A673 (cell line): ENCODE data around the gene ABHD17A. TPM values are rescaled to one million over a fixed set of nuclear protein-coding genes. Genes with fewer than 3 reads are reported as not detected.

Source experiments
- BruUV-seq: library from RNA; stranded (reverse); fragments of 400-500 nt; replicated peaks from 2 replicates; lab custom pipeline; 2021; lab: Mats Ljungman, UMichigan
- CTCF ChIA-PET: fragments of 300-600 bp; sonication (Branson Sonifier 250); formaldehyde crosslinking; loops from one replicate; lab custom pipeline; 2022; ENCODE audit warnings: antibody characterized with exemption; lab: Charles Lee
- POLR2A ChIA-PET: fragments of 300-600 bp; sonication (Branson Sonifier 250); formaldehyde crosslinking; loops from one replicate; lab custom pipeline; 2022; ENCODE audit warnings: antibody characterized with exemption; ENCODE audit not compliant: low non-redundant PET; lab: Charles Lee
- DNase-seq: peaks from one replicate; pipeline ENCODE4 v3.0.0-alpha.2; 2015; ENCODE audit warnings: low spot score
- H3K27ac ChIP-seq: fragments of 200-600 bp; sonication (generic); 2 replicates; pipeline ENCODE4 v1.5.1; 2016; ENCODE audit warnings: mixed run types, low read depth, mild to moderate bottlenecking, mixed read lengths, antibody characterized with exemption, low read length; ENCODE audit not compliant: poor library complexity, severe bottlenecking
- H3K27me3 ChIP-seq: fragments of 200-600 bp; sonication (generic); replicated peaks from 2 replicates; pipeline ENCODE4 v1.6.1; 2017; ENCODE audit warnings: mixed run types, low read depth, mild to moderate bottlenecking, mixed read lengths, antibody characterized with exemption, low read length; ENCODE audit not compliant: insufficient read depth, poor library complexity
- H3K36me3 ChIP-seq: fragments of 200-600 bp; sonication (generic); 2 replicates; pipeline ENCODE4 v1.6.1; 2016; ENCODE audit warnings: mixed run types, mild to moderate bottlenecking, mixed read lengths, antibody characterized with exemption, low read length; ENCODE audit not compliant: insufficient read depth, poor library complexity, severe bottlenecking
- H3K4me1 ChIP-seq: fragments of 200-600 bp; sonication (generic); 2 replicates; pipeline ENCODE4 v1.6.1; 2017; ENCODE audit warnings: mixed run types, mild to moderate bottlenecking, mixed read lengths, antibody characterized with exemption, low read length; ENCODE audit not compliant: insufficient read depth, poor library complexity, severe bottlenecking
- H3K4me3 ChIP-seq: fragments of 200-600 bp; sonication (generic); 2 replicates; pipeline ENCODE4 v1.5.1; 2016; ENCODE audit warnings: low read depth, mixed run types, mild to moderate bottlenecking, mixed read lengths, low read length; ENCODE audit not compliant: poor library complexity, severe bottlenecking
- H3K9me3 ChIP-seq: fragments of 200-600 bp; sonication (generic); 2 replicates; pipeline ENCODE4 v1.6.1; 2016; ENCODE audit warnings: mixed run types, low read depth, mild to moderate bottlenecking, mixed read lengths, antibody characterized with exemption, low read length; ENCODE audit not compliant: poor library complexity, severe bottlenecking
- CTCF ChIP-seq: fragments of 300-800, 200-600 bp; sonication (generic); conservative IDR thresholded peaks from 2 replicates; pipeline ENCODE4 v1.5.1; 2017; ENCODE audit warnings: low read depth, mild to moderate bottlenecking, antibody characterized with exemption, low read length, moderate library complexity, mixed read lengths
- EZH2 ChIP-seq: fragments of 200-600 bp; sonication (generic); IDR thresholded peaks from 2 replicates; pipeline ENCODE4 v1.6.1; 2017; ENCODE audit warnings: borderline replicate concordance, low read depth, mild to moderate bottlenecking, mixed read lengths, antibody characterized with exemption, low read length; ENCODE audit not compliant: poor library complexity, severe bottlenecking
- intact Hi-C: fragments of 100-400 bp; cut with micrococcal nuclease; formaldehyde crosslinking; loops from one replicate; pipeline ENCODE4 v1.10.0; 2022; ENCODE audit not compliant: unreplicated experiment
- total RNA-seq: library from RNA; stranded (reverse); gene quantifications from 2 replicates; pipeline ENCODE4 v1.2.3, GENCODE V29; 2021

The ABHD17A gene
- total RNA-seq, 1 experiment from 2014 or later = 56.9 TPM

DNA sequence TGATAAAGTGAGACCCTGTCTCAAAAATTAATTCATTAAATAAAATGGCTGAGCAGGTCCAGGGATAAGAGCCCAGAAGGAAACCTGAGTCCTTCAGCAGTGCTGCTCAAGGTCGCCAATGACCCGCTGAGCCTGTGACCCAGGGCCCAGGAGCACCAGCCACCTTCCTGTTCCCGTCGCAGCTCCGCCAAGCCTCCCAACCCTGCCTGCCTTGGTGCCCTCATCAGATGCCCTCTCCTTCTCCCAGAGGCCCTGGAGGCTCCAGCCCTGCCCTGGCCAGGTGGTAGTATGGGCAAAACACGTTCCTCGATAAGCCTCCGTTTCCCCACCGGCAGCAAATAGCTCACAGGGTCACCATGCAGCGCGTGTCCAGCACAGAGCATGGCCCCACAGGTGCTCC is 39.7 kb downstream of the ABHD17A start:
- CTCF ChIA-PET = no interaction called here
- DNase-seq = no peak
- Histone ChIP-seq H3K4me1 (peaks cover 13% of the 10 kb centered on the region), H3K36me3 (peaks cover 3% of the 10 kb centered on the region), H3K4me3 (no peak overlapping the region), H3K27ac (no peak overlapping the region), H3K9me3 (no peaks in the 10 kb centered on the region), H3K27me3 (no peaks in the 10 kb centered on the region)
- intact Hi-C loops = loop anchor here (5.0 kb wide), 1 partner anchor 173 kb away; no protein-coding TSS in a partner anchor
- POLR2A ChIA-PET = no interaction called here
- no peak for TF ChIP-seq CTCF
- no peak for TF ChIP-seq EZH2
- no TSS peak for BruUV-seq

DNA sequence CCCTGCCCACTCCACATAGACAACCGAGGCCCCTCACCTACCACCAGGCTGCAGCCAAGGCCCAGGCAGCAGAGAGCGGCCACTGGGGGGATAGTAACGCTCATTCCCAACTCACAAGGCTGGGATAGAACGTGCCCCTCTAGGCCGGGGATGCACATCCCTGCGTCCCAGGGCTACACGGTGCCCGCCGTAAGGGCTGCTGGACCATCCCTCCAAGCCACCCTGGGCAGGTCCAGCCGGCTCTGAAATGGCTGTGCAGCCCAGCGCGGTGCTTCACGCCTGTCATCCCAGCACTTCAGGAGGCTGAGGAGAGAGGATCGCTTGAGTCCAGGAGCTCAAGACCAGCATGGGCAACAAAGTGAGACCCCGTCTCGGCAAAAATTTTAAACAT is 40.2 kb downstream of the ABHD17A start:
- ChIA-PET POLR2A (no interaction called here), CTCF (no interaction called here)
- TF ChIP-seq CTCF (no peak), EZH2 (no peak)
- H3K4me1 ChIP-seq = peaks cover 13% of the 10 kb centered on the region
- H3K36me3 ChIP-seq = peaks cover 3% of the 10 kb centered on the region
- no peak overlapping the region for H3K4me3 ChIP-seq
- BruUV-seq = no TSS peak
- intact Hi-C loops = loop anchor here (5.0 kb wide), 1 partner anchor 173 kb away; no protein-coding TSS in a partner anchor
- H3K27me3 ChIP-seq = no peaks in the 10 kb centered on the region
- no peak for DNase-seq
- H3K9me3 ChIP-seq = no peaks in the 10 kb centered on the region
- H3K27ac ChIP-seq = no peak overlapping the region

DNA sequence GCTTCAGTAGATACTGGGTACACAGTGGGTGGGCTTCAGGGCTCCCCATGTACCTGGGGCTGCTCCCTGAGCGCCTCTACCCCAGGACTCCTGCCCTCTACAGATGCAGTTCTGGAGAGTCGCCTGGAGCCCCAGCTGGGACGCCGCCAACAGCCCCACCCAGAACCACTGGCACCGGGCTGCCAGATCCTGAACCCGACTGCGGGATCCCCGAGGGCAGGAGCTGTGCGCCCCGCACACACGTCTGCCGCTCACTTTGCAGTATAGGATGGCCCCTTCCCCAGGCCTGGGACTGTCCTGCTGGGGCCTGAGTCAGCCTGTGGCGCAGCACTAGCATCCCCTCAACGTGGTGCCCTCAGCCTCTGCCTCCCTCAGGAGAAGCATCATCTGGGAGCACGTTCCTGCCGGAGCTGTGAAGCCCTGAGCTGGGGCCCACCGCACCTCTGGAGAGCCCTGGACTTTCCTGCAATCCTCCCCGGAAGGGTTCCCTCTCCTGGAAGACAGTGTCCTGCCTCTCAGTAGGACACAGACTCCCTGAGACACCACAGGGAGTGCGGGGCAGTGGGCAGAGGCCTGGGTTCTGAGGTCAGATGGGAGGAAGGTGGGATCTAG is 40.7 kb downstream of the ABHD17A start:
- TF ChIP-seq EZH2 (no peak), CTCF (no peak)
- Histone ChIP-seq H3K4me3 (no peak overlapping the region), H3K27me3 (no peaks in the 10 kb centered on the region), H3K4me1 (peaks cover 13% of the 10 kb centered on the region), H3K36me3 (peaks cover 3% of the 10 kb centered on the region), H3K27ac (no peak overlapping the region), H3K9me3 (no peaks in the 10 kb centered on the region)
- POLR2A ChIA-PET = no interaction called here
- intact Hi-C loops = loop anchor here (5.0 kb wide), 1 partner anchor 172 kb away; no protein-coding TSS in a partner anchor
- BruUV-seq = no TSS peak
- DNase-seq = no peak
- CTCF ChIA-PET = no interaction called here
